NCI-H1092 treated with DMSO at 0.1 percent for 48 hours (cell line): Measurements from ENCODE around the gene SUPT3H.

Experiments
- DNase-seq: peaks from one replicate; lab custom pipeline; 2025; lab: John Stamatoyannopoulos, UW

SUPT3H gene

DNA sequence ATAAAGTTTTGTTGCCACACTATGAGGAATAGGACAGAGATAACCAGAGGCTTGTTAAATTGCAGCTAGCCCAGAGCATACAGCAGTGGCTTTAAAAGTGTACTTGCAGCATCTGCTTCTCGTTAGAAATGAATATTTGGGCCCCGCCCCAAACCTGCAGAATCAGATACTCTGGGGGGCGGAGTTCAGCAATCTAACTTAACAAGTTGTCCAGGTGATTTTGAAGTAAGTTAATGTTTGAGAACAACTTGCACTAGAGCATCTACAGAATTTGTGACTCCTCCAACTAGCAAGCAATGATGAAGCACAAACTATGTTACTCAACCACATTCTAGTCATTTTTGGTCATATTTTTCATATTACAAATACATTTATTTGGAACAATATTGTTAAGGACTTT is 10.6 kb upstream of the SUPT3H start:
- no peak for DNase-seq

- no peak for DNase-seq
Measured at GRCh38 chr6:45387236-45387635, 9.5 kb upstream of the SUPT3H start.

GRCh38 chr6:45386501-45386900 is 8.8 kb upstream of the SUPT3H start:
- no peak for DNase-seq

- DNase-seq, result no peak
Measured at GRCh38 chr6:45382391-45382790, 4.7 kb upstream of the SUPT3H start.

DNA sequence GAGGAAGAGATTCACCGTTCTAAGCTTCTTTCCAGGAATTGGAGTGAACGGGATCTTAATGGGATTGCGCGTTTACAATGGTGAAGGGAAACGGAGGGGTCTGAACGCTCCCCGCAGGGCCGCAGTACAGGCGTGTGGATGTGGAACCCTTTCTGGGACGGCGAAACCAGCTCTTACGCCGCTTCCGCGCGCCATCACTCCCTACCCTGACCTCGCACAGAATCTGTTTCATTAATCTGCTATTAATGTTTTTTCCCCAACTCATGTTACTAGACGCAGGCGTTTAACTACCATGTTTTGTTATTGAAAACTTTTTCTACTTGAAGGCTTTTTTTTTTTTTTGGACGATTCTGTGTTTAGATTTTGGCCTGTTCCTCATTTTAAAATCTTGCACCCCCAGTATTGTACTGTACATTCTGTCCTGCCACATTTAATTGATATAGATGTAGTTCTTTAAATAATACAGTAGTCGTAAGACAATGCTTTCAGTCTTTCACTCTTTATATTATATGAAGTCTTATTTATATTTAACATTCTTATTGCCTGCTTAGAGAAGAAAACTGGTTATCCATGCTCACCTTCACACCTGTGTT is 696 bp upstream of the SUPT3H start:
- no peak for DNase-seq

GRCh38 chr6:45377043-45377553 is 636 bp downstream of the SUPT3H start:
- no peak for DNase-seq

DNA sequence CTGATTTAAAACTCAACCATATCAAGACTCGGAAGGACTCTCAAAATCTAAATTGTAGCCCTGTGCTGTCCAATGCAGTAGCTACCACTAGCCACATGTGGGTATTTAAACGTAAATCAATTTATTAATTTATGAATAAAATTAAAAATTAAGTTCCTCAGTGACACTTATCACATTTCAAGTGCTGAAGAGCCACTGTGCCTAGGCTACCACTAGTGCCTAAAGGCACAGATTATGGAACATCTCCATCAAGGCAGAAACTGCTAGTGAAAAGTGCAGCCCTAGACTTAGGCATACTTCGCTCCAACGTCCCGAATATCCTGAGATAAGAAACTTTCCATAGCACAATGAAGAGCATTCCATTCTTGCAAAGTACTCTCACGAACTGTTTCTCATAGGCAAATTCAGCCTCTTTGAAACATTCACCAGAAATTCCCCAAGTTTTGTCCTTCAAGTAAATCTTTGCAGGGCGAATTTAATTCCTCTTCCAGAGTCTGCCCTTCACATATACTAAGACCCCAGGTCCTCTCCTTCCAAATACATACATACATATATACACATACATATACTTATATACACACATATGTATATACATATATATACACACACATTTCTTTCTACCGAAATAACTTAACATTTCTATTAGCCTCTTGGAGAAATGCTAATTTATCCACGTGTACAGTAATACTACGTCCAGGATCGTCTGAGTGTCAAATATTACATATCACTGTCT is 1.3 kb downstream of the SUPT3H start:
- DNase-seq, result no peak

DNA sequence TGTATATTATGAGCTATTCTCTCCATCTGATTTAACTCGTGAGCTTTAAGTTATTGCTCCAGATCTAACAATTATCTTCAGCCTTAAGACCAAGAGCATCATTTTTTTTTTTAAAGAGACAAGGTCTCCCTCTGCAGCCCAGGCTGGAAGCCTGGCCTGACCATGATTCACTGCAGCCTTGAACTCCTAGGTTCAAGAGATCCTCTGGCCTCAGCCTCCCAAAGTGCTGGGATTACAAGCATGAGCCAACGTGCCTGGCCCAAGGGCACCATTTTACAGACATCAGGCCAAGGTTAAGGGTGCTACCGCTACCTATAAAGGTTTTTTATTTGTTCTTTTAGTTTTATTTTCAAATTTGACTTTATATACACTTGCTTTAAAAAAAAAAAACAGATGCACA is 2.3 kb downstream of the SUPT3H start:
- DNase-seq, result no peak

- no peak for DNase-seq
Measured at GRCh38 chr6:45371924-45372573, 5.7 kb downstream of the SUPT3H start.

- DNase-seq, result no peak
Measured at GRCh38 chr6:45369870-45370269, 7.9 kb downstream of the SUPT3H start.

DNA sequence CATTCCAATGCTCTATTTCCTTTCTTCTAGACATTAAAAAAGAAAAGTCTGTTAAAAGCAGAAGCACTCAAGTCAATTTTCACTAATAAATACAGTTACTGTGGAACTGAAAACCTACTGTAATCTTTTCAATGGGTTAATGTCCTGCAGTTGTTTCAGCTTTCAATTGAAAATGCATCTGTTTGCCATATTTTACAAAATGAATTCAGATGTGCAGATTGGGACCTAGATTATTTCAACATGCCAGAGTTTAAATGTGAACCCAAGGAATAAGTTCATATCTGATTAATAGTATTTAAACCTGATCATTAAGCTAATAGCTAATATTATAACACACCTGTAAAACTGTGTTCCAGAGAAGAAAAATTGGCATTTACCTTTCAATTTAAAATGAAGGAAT is 9.7 kb downstream of the SUPT3H start:
- DNase-seq, result no peak

DNA sequence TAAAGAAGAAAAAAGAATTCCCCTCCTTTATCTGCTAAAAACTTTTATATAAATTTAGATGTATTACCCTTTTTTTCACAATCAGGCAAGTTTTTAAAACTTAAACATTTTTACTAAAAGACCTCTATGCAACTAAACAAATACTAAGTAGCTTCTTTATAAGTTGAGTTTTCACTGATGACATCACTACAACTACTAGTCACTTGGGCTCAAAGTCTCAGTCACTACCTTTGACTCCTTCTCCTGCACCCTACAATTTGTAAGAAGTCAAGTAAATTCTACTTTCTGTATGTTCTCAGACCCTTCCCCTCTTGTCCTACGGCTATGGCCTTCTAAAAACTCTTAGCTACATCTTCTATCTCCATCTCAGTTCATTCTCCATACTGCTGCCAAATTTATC is 11.2 kb downstream of the SUPT3H start:
- no peak for DNase-seq

DNA sequence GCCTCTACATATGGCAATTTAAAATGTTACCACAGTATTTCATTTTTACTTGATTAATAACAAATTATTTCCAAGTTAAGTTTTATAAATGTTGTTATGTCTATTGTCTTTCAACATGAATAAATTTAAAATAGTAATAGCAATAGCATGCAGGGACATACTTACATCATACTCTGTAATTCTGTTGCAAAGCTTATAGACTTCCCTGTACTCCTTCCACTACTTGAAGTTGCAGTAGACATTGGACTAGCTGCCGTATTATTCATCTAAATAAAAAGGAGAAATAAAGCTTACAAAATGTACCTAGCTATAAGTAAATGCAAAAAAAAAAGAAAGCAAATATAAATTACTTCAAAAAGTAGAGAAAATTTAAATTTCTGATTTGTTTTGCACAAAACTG is 12.7 kb downstream of the SUPT3H start:
- no peak for DNase-seq

- DNase-seq, result no peak
Measured at GRCh38 chr6:45364466-45364865, 13.3 kb downstream of the SUPT3H start.

GRCh38 chr6:45353654-45354053 is 24.1 kb downstream of the SUPT3H start:
- no peak for DNase-seq

GRCh38 chr6:45351667-45352066 is 26.1 kb downstream of the SUPT3H start:
- DNase-seq, result no peak

DNA sequence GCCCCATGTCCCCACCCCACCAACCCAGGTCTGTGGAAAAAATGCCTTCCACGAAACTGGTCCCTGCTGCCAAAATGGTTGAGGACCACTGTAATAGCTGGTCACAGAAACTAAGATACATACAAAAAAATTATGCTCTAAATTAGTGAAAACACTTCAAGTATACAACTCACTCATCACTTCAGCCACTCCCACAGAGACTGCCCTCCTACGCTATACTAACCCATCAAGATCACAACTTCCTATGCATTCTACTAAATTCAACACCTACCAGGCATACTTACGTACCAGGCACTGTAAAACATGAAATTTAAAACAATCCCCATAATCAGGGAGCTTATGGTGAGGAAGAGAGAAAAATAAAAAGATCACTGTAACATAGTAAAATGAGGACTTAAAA is 26.7 kb downstream of the SUPT3H start:
- no peak for DNase-seq

- no peak for DNase-seq
Measured at GRCh38 chr6:45350186-45350710, 27.5 kb downstream of the SUPT3H start.

GRCh38 chr6:45344900-45345299 is 32.8 kb downstream of the SUPT3H start:
- no peak for DNase-seq

GRCh38 chr6:45328523-45328922 is 49.2 kb downstream of the SUPT3H start:
- DNase-seq, result no peak

DNA sequence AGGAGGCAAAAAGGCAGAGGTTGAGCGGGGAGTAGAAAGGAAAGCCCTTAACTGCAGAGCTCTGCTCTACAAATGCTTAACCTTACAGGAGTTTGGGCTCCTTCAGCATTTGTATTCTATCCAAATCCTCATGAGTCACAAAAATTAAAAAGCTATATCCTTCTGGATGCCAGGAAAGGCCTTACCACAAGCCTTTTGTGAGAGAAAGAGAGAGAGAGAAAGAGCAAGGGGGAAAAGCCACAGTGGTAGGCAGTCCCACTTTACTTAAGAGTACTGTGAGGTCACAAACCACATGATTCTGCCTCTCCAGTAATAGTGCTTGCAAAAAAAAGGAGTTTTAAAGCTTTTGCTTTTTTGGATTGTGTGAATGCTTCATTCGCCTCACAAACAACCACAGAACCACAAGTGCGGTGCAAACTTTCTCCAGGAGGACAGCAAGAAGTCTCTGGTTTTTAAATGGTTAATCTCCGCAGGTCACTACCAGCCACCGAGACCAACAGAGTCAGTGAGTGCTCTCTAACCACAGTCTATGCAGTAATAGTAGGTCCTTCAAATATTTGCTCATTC is 49.7 kb downstream of the SUPT3H start, which contains the start of gene RUNX2:
TSS of gene RUNX2 (plus strand) at position 375 of the 567 bp plus-strand sequence. CDS start 397 bp downstream, outside the sequence.
- DNase-seq, result no peak

DNA sequence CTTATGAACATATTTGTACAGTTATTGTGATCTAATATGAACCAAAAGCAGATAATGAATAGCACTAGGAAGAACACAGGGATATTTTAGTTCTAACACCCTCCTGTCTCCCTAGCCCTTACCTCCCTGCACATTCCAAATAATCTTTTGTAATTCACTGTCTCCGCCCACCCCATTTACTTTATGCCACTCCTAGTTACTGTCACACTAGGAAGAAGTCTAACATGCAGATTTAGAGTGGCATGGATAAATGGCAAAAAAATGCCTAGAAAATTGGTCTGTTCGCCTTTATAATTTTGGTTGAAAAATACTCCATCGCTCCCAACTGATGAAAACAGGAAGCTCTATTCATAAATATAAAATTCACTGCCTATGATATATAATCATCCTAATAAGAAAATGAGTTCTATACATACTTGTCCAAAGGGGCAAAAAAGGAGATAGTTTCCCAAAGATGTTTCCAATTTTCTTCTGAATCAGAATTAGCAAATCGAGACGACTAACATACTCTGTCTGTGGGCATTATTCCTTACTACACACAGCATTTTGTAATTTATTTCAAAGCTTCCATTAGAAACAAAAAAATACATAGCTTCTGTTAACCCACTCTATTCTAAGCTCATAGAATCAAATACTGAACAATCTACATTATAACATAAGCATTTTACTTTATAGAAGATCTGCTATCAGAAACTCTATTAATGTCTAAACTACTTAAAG is 50.9 kb downstream of the SUPT3H start:
- no peak for DNase-seq
